ENCODE results near the gene CRISP2. TPM values are rescaled to one million over a fixed set of nuclear protein-coding genes. Genes with fewer than 3 reads are reported as not detected.

Gene CRISP2
- total and polyA plus RNA-seq, 12 donors, result 0.44 TPM; not detected in 11

GRCh38 chr6:49649988-49650387, 63.4 kb downstream of the CRISP2 start:
- intact Hi-C loops (cut with DNase I), result no loop called here
- H3K36me3 ChIP-seq (replicated peaks in 1 of 2), result no peaks in the 10 kb centered on the region
- no peaks in the 10 kb centered on the region for H3K9me3 ChIP-seq (replicated peaks in 1 of 3)
- 58 to 72% (median 61%) methylated on average over 1 of the region's 1 CpG for WGBS, 4 donors
- H3K27ac ChIP-seq, result no peak overlapping the region
- no peaks in the 10 kb centered on the region for H3K27me3 ChIP-seq
- DNase-seq, result no peak
- no peak overlapping the region for H3K4me3 ChIP-seq
- H3K4me1 ChIP-seq (replicated peaks in 1 of 2), result no peaks in the 10 kb centered on the region
- TF ChIP-seq CTCF (IDR thresholded peaks at IDR 0.05), result no peak
- TF ChIP-seq POLR2A (IDR thresholded peaks at IDR 0.05), result no peak

GRCh38 chr6:49648036-49648435, 65.3 kb downstream of the CRISP2 start:
- Histone ChIP-seq H3K9me3 (replicated peaks in 1 of 3) (no peaks in the 10 kb centered on the region), H3K36me3 (replicated peaks in 1 of 2) (no peaks in the 10 kb centered on the region), H3K4me1 (replicated peaks in 1 of 2) (no peaks in the 10 kb centered on the region), H3K27ac (no peak overlapping the region), H3K27me3 (no peaks in the 10 kb centered on the region), H3K4me3 (no peak overlapping the region)
- DNase-seq, result no peak
- intact Hi-C loops (cut with DNase I), result no loop called here
- TF ChIP-seq POLR2A (IDR thresholded peaks at IDR 0.05), result no peak
- TF ChIP-seq CTCF (IDR thresholded peaks at IDR 0.05), result no peak

DNA sequence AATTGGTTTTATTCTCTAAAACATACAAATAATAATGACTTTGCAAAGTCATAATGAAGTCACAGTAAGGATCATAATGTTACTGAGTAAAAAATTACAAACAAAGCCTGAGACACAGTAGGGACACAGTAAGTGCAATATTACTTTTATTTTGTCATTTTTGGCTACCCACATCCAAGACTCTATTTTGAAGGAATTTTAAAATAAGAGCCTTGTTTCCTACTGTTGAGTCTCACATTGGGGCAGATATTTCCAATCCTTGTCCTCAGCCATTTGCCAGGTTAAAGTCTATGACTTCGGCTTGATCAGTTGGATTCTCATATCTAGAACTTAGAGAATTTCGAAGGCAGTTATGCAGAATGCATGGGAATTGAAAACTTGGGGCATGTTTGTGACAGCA, 65.9 kb downstream of the CRISP2 start:
- Histone ChIP-seq H3K4me3 (no peak overlapping the region), H3K4me1 (replicated peaks in 1 of 2) (no peaks in the 10 kb centered on the region), H3K36me3 (replicated peaks in 1 of 2) (no peaks in the 10 kb centered on the region), H3K27me3 (no peaks in the 10 kb centered on the region), H3K9me3 (replicated peaks in 1 of 3) (no peaks in the 10 kb centered on the region), H3K27ac (no peak overlapping the region)
- intact Hi-C loops (cut with DNase I), result no loop called here
- DNase-seq, result no peak
- WGBS, 4 donors, result 73 to 87% (median 82%) methylated on average over 2 of the region's 2 CpGs
- TF ChIP-seq POLR2A (IDR thresholded peaks at IDR 0.05), result no peak
- TF ChIP-seq CTCF (IDR thresholded peaks at IDR 0.05), result no peak

DNA sequence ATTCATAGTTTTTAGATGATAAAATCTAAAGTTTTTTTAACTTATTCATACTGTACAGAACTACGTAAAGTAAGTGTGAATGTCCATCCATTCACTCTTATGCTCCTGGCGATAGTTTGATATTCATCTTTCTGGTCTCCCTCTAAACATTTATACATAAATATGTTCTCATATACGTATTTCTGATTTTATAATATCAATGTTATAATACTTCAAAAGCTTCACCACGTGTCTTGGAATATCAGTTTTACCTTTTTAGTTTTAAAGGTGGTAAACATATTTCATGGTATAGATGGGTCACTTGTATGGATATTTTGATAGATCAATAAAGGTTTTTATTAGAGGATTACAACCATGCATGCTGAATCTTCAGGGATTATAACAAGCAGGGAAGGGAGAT, 66.4 kb downstream of the CRISP2 start:
- Histone ChIP-seq H3K36me3 (replicated peaks in 1 of 2) (no peaks in the 10 kb centered on the region), H3K9me3 (replicated peaks in 1 of 3) (no peaks in the 10 kb centered on the region), H3K27me3 (no peaks in the 10 kb centered on the region), H3K4me3 (no peak overlapping the region), H3K27ac (no peak overlapping the region), H3K4me1 (replicated peaks in 1 of 2) (no peaks in the 10 kb centered on the region)
- 62 to 81% (median 71%) methylated on average over 4 of the region's 4 CpGs for WGBS, 4 donors
- no peak for DNase-seq
- intact Hi-C loops (cut with DNase I), result no loop called here
- TF ChIP-seq CTCF (IDR thresholded peaks at IDR 0.05) (no peak), POLR2A (IDR thresholded peaks at IDR 0.05) (no peak)
